Measurements from ENCODE around the gene GPN3.
"Not testable (repeated sequence)": the region's sequence is repeated elsewhere in the genome, so short reads cannot be mapped to it uniquely, and the experiment has no call there.

The GPN3 gene

GRCh38 chr12:110436231-110436630, 31.8 kb downstream of the GPN3 start:
- TF ChIP-seq CTCF (IDR thresholded peaks at IDR 0.05; ENCODE audit: low read depth, low read length) = no peak
- DNase-seq (ENCODE audit: extremely low read depth, low read depth) = no peak

GRCh38 chr12:110431957-110432587, 36.0 kb downstream of the GPN3 start:
- no peak for TF ChIP-seq CTCF (IDR thresholded peaks at IDR 0.05; ENCODE audit: low read depth, low read length)
- DNase-seq (ENCODE audit: extremely low read depth, low read depth) = no peak

GRCh38 chr12:110429676-110430075, 38.4 kb downstream of the GPN3 start:
- DNase-seq (ENCODE audit: extremely low read depth, low read depth) = not testable (repeated sequence)

GRCh38 chr12:110426406-110426805, 41.7 kb downstream of the GPN3 start:
- DNase-seq (ENCODE audit: extremely low read depth, low read depth) = peak; percentile 42
- TF ChIP-seq CTCF (IDR thresholded peaks at IDR 0.05; ENCODE audit: low read depth, low read length) = no peak

- no peak for DNase-seq (ENCODE audit: extremely low read depth, low read depth)
- TF ChIP-seq CTCF (IDR thresholded peaks at IDR 0.05; ENCODE audit: low read depth, low read length) = no peak
Observed at GRCh38 chr12:110424237-110424636, 43.8 kb downstream of the GPN3 start.

GRCh38 chr12:110421701-110422100, 46.4 kb downstream of the GPN3 start:
- TF ChIP-seq CTCF (IDR thresholded peaks at IDR 0.05; ENCODE audit: low read depth, low read length) = no peak
- no peak for DNase-seq (ENCODE audit: extremely low read depth, low read depth)

GRCh38 chr12:110421159-110421661, 46.8 kb downstream of the GPN3 start:
- no peak for TF ChIP-seq CTCF (IDR thresholded peaks at IDR 0.05; ENCODE audit: low read depth, low read length)

GRCh38 chr12:110420644-110421043, 47.4 kb downstream of the GPN3 start:
- not testable (repeated sequence) for DNase-seq (ENCODE audit: extremely low read depth, low read depth)

More at GRCh38 chr12:110421159-110421661, 46.8 kb downstream of the GPN3 start:
- DNase-seq (ENCODE audit: extremely low read depth, low read depth) = no peak

GRCh38 chr12:110417113-110417512, 50.9 kb downstream of the GPN3 start:
- DNase-seq (ENCODE audit: extremely low read depth, low read depth) = not testable (repeated sequence)

GRCh38 chr12:110410086-110410485, 58.0 kb downstream of the GPN3 start:
- DNase-seq (ENCODE audit: extremely low read depth, low read depth) = not testable (repeated sequence)

- not testable (repeated sequence) for DNase-seq (ENCODE audit: extremely low read depth, low read depth)
Observed at GRCh38 chr12:110405126-110405662, 62.9 kb downstream of the GPN3 start.
